Skeletal muscle tissue (tissue), 4 donors: ENCODE measurements around the gene KRT79. TPM values are rescaled to one million over a fixed set of nuclear protein-coding genes. Genes with fewer than 3 reads are reported as not detected.

Source experiments
- H3K27ac ChIP-seq: one replicate; pipeline ENCODE4 v1.7.0; 2013; ENCODE audit warnings: mild to moderate bottlenecking, low read depth, low read length, inconsistent platforms
- H3K27me3 ChIP-seq, 3 donors: one replicate each; pipeline ENCODE4 v1.7.0; 2013; ENCODE audit warnings: low read length in 3 of 3; ENCODE audit not compliant: control insufficient read depth in 3 of 3, insufficient read depth in 3 of 3
- H3K36me3 ChIP-seq, 3 donors: one replicate each; pipeline ENCODE4 v1.7.0; 2013; ENCODE audit warnings: low read length in 3 of 3; ENCODE audit not compliant: control insufficient read depth in 3 of 3, insufficient read depth in 3 of 3
- H3K4me1 ChIP-seq, 3 donors: one replicate each; pipeline ENCODE4 v1.7.0; 2013; ENCODE audit warnings: low read length in 3 of 3, mild to moderate bottlenecking in 3 of 3; ENCODE audit not compliant: control insufficient read depth in 3 of 3, insufficient read depth in 3 of 3
- H3K4me3 ChIP-seq, 3 donors: one replicate each; pipeline ENCODE4 v1.7.0; 2013; ENCODE audit warnings: low read length in 3 of 3
- H3K9ac ChIP-seq, 3 donors: one replicate each; pipeline ENCODE4 v1.7.0; 2013; ENCODE audit warnings: low read length in 3 of 3, mild to moderate bottlenecking in 3 of 3, moderate library complexity in 2 of 3, low read depth in 1 of 3
- H3K9me3 ChIP-seq, 3 donors: one replicate each; pipeline ENCODE4 v1.7.0; 2013; ENCODE audit warnings: low read length in 3 of 3; ENCODE audit not compliant: control insufficient read depth in 3 of 3
- total RNA-seq: library from RNA; depleted of rRNA; stranded (reverse); fragments of >200 nt; gene quantifications from one replicate; pipeline ENCODE4 v1.2.3, GENCODE V29; 2014
- donor health status: Osteomylitis.

The KRT79 gene
- total RNA-seq, 1 donor from 2014 or later, result 1.6 TPM

DNA sequence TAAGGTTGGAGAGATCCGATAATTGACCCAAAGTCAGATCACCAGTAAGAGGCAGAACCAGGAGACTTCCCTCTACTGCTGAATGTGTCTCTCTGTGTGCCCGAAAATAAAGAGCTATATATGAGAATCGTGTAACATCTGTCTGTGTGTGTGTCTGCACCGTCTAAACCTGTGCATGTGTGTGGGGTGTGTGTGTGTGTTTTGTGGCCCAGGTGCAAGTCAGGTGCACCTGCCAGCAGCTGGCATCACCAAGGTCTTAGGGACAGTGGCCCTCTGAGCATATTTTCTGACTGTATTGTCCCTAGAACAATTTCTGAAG is 39.4 kb upstream of the KRT79 start:
- no peaks in the 10 kb centered on the region for H3K9me3 ChIP-seq
- H3K4me1 ChIP-seq, result peaks cover 14 to 24% (median 20%) of the 10 kb centered on the region in 3 donors
- H3K27me3 ChIP-seq, result peaks cover 0 to 2% (median 0%) of the 10 kb centered on the region in 3 donors
- H3K4me3 ChIP-seq, result peak overlapping the region; percentile 43 to 63 (median 61)
- no peaks in the 10 kb centered on the region for H3K36me3 ChIP-seq
- peak overlapping the region; percentile 30 to 68 (median 64) for H3K9ac ChIP-seq
- peak overlapping the region; percentile 25 for H3K27ac ChIP-seq

GRCh38 chr12:52872644-52873389 is 38.7 kb upstream of the KRT79 start:
- H3K27ac ChIP-seq, result no peak overlapping the region
- no peak overlapping the region for H3K9ac ChIP-seq

GRCh38 chr12:52871291-52872039 is 37.4 kb upstream of the KRT79 start:
- Histone ChIP-seq H3K36me3 (no peaks in the 10 kb centered on the region), H3K9me3 (no peaks in the 10 kb centered on the region), H3K27me3 (peaks cover 0 to 2% (median 0%) of the 10 kb centered on the region in 3 donors), H3K27ac (no peak overlapping the region), H3K4me3 (no peak overlapping the region), H3K4me1 (peaks cover 14 to 24% (median 20%) of the 10 kb centered on the region in 3 donors), H3K9ac (no peak overlapping the region)

More at GRCh38 chr12:52872644-52873389, 38.7 kb upstream of the KRT79 start:
- no peaks in the 10 kb centered on the region for H3K9me3 ChIP-seq
- H3K36me3 ChIP-seq, result no peaks in the 10 kb centered on the region
- H3K4me3 ChIP-seq, result no peak overlapping the region
- peaks cover 0 to 2% (median 0%) of the 10 kb centered on the region in 3 donors for H3K27me3 ChIP-seq
- peaks cover 14 to 24% (median 20%) of the 10 kb centered on the region in 3 donors for H3K4me1 ChIP-seq

- H3K4me1 ChIP-seq, result peaks cover 14 to 24% (median 20%) of the 10 kb centered on the region in 3 donors
- peaks cover 0 to 2% (median 0%) of the 10 kb centered on the region in 3 donors for H3K27me3 ChIP-seq
- no peak overlapping the region for H3K9ac ChIP-seq
- H3K27ac ChIP-seq, result no peak overlapping the region
- no peaks in the 10 kb centered on the region for H3K9me3 ChIP-seq
- no peaks in the 10 kb centered on the region for H3K36me3 ChIP-seq
- no peak overlapping the region for H3K4me3 ChIP-seq
Observed at GRCh38 chr12:52870361-52871290, 36.5 kb upstream of the KRT79 start.

DNA sequence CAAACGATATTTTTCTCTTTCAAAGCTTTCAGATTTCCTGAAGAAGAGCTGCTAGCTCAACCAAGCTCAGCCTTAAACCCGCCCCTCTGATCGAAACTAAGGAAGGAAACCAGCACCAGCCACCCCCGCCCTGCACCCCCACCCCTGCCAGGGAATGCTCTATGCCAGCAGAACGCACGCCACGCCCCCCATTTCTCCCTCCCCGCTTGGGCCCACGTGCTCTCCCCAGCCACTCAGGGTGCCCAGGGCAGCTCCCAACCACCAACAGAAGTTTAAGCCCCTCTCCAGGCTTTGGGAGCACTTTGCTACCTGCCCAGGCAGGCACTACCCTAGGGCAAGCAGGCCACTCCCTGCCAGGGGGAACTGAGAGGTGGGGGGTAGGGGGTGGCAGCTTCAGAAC is 33.5 kb upstream of the KRT79 start:
- no peak overlapping the region for H3K9ac ChIP-seq

DNA sequence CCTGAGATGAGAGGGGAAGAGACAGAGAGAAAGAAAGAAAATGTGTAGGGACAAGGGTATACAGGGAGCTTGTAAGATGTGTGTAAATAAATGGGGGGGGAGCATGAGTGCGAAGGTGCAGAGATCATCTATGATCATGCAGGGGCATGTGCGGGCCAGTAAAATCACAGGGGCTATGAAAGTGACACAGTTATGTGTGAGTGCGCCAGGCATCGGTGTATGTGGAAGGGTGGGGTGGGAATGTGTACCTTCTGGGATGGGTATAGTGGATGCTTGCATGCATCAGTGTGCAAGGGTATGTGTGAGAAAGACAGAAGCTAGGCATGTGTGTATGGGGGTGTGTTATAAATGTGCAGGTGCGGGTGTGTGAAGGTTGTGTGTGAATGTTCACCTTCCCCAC is 33.0 kb upstream of the KRT79 start:
- Histone ChIP-seq H3K4me1 (peaks cover 0 to 13% (median 7%) of the 10 kb centered on the region in 3 donors), H3K27ac (no peak overlapping the region), H3K36me3 (no peaks in the 10 kb centered on the region), H3K9me3 (no peaks in the 10 kb centered on the region), H3K27me3 (no peaks in the 10 kb centered on the region), H3K9ac (no peak overlapping the region), H3K4me3 (no peak overlapping the region)

More for the DNA sequence above, 33.5 kb upstream of the KRT79 start:
- no peaks in the 10 kb centered on the region for H3K27me3 ChIP-seq
- no peak overlapping the region for H3K4me3 ChIP-seq
- H3K36me3 ChIP-seq, result no peaks in the 10 kb centered on the region
- no peaks in the 10 kb centered on the region for H3K9me3 ChIP-seq
- no peak overlapping the region for H3K27ac ChIP-seq
- H3K4me1 ChIP-seq, result peaks cover 0 to 13% (median 7%) of the 10 kb centered on the region in 3 donors

DNA sequence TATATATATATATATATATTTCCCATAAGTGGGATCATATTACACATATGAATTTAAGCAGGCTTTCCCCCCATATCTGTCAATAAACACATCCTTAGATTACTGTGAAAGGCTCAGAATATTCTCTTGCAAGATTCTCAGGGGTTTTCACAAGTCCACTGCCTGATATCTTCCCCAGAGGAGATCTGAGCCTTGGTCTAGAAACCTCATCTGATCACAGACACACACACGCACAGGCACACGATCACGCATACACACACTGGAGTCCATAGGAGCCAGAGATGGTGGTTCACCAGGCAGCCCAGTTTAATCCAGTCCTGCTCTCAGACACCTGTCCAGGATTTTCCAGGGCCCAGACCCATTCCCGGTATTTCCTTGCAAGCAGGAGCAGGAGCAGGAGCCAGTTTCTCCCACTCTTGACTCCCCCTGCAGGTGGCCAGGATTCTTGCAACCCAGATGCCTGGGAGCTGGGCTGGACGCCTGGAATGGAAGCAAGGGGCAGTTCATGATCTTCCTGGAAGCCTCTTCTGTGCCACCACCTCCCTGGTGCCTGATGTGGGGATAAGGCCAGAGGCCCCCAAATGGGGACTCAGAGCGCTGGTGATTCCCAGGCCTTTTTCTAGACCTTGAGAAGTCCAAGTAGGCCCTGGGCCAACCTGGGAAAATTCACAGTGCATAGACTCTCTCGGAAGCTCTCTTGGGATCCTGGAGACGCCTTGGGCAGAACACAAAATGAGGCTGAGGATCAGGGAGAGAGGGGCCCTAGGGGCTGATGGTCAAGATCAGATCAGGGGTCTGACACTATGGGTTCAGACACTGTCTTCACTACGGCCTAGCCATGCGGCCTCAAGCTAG is 31.2 kb upstream of the KRT79 start:
- H3K4me1 ChIP-seq, result no peaks in the 10 kb centered on the region
- H3K4me3 ChIP-seq, result no peak overlapping the region
- no peaks in the 10 kb centered on the region for H3K9me3 ChIP-seq
- peak overlapping the region in 1 of 3 donors; percentile 33 for H3K9ac ChIP-seq
- no peaks in the 10 kb centered on the region for H3K36me3 ChIP-seq
- H3K27ac ChIP-seq, result no peak overlapping the region
- no peaks in the 10 kb centered on the region for H3K27me3 ChIP-seq

GRCh38 chr12:52862023-52862422 is 27.9 kb upstream of the KRT79 start:
- Histone ChIP-seq H3K4me3 (no peak overlapping the region), H3K9ac (no peak overlapping the region), H3K4me1 (peaks cover 0 to 5% (median 0%) of the 10 kb centered on the region in 3 donors), H3K27me3 (peaks cover 0 to 5% (median 0%) of the 10 kb centered on the region in 3 donors), H3K36me3 (no peaks in the 10 kb centered on the region), H3K9me3 (no peaks in the 10 kb centered on the region), H3K27ac (no peak overlapping the region)

DNA sequence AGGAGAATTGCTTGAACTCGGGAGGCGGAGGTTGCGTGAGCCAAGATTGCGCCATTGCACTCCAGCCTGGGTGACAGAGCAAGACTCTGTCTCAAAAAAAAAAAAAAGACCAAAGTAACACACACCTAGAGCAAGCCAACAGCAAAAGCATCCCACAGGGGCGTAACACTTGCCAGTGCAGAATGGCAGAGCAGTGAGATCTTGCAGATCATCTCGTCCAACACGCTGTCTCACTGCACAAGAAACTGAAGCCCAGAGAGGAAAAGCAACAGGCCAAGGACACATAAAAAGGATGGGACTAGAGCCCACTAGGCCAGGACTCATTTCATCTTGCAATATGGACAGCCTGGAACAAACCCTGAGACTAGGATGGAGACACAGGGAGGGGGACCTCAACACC is 27.4 kb upstream of the KRT79 start:
- Histone ChIP-seq H3K27me3 (peaks cover 0 to 10% (median 0%) of the 10 kb centered on the region in 3 donors), H3K36me3 (no peaks in the 10 kb centered on the region), H3K9me3 (no peaks in the 10 kb centered on the region), H3K27ac (no peak overlapping the region), H3K4me3 (no peak overlapping the region), H3K9ac (no peak overlapping the region), H3K4me1 (peaks cover 0 to 5% (median 0%) of the 10 kb centered on the region in 3 donors)
